ENCODE measurements around the gene TGFA.

DNA sequence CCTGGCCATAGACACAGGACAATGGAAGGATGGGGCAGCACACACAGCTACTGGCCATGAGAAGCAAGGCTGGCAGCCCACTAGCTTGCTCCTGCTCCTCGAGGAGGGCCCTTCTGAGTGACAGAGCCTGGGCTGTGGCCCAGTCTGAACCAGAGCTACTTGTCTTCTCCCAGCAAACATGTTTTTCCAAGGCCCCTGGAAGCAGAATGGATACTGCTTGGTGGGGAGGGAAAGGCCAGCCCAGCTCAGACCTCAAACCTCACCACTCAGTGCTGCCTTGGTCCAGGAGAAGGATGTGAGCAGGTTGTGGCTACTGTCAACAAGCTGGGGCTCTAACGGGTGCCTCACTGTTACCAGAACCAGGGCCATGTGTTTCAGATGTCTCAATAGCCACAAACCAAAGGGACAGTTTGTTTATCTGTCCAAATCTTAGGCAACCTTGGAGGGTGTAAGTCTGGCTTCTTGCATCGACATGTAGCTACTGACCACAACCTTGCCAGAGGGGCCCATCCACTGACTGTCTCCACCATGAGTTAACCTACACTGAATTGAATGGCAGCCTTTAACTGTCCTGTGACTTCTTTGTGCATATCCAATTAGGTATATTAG, 98.6 kb downstream of the TGFA start:
- TF ChIP-seq EZH2 (IDR thresholded peaks at IDR 0.05; ENCODE audit: low read length, missing control alignments), result no peak
- TF ChIP-seq, protein P1, sequence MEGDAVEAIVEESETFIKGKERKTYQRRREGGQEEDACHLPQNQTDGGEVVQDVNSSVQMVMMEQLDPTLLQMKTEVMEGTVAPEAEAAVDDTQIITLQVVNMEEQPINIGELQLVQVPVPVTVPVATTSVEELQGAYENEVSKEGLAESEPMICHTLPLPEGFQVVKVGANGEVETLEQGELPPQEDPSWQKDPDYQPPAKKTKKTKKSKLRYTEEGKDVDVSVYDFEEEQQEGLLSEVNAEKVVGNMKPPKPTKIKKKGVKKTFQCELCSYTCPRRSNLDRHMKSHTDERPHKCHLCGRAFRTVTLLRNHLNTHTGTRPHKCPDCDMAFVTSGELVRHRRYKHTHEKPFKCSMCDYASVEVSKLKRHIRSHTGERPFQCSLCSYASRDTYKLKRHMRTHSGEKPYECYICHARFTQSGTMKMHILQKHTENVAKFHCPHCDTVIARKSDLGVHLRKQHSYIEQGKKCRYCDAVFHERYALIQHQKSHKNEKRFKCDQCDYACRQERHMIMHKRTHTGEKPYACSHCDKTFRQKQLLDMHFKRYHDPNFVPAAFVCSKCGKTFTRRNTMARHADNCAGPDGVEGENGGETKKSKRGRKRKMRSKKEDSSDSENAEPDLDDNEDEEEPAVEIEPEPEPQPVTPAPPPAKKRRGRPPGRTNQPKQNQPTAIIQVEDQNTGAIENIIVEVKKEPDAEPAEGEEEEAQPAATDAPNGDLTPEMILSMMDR (conservative IDR thresholded peaks at IDR 0.05 in 1 of 2, IDR thresholded peaks at IDR 0.05 in 1 of 2; ENCODE audit: low read depth in 1 of 2, low read length in 2 of 2), result no peak

Data from fibroblast of lung (primary cell).